Measurements from ENCODE around the gene LAMTOR5.

Gene LAMTOR5

GRCh38 chr1:110393691-110394492 is 13.6 kb downstream of the LAMTOR5 start:
- Histone ChIP-seq H3K27me3 (no peaks in the 10 kb centered on the region), H3K9me3 (no peaks in the 10 kb centered on the region), H3K36me3 (peaks cover 4% of the 10 kb centered on the region; the same call in 1 of the 2 replicates), H3K4me1 (no peaks in the 10 kb centered on the region), H3K4me3 (ENCODE audit: low read depth, low read length) (no peak overlapping the region)
- no peak for DNase-seq
- no peak for TF ChIP-seq CTCF (IDR thresholded peaks at IDR 0.05; ENCODE audit: low read depth, low read length)

- no peaks in the 10 kb centered on the region for H3K9me3 ChIP-seq
- H3K4me3 ChIP-seq (ENCODE audit: low read depth, low read length) = no peak overlapping the region
- H3K36me3 ChIP-seq = peaks cover 4% of the 10 kb centered on the region; the same call in 1 of the 2 replicates
- H3K27me3 ChIP-seq = no peaks in the 10 kb centered on the region
- DNase-seq = no peak
- TF ChIP-seq CTCF (IDR thresholded peaks at IDR 0.05; ENCODE audit: low read depth, low read length) = no peak
- H3K4me1 ChIP-seq = no peaks in the 10 kb centered on the region
These were observed 14.2 kb downstream of the LAMTOR5 start for GRCh38 chr1:110393286-110393685.

- H3K4me3 ChIP-seq (ENCODE audit: low read depth, low read length) = no peak within 1 kb of the TSS
- no peaks in the 10 kb centered on the region for H3K4me1 ChIP-seq
- no peaks in the 10 kb centered on the region for H3K27me3 ChIP-seq
- peaks cover 4% of the 10 kb centered on the region; the same call in 1 of the 2 replicates for H3K36me3 ChIP-seq
- H3K9me3 ChIP-seq = no peaks in the 10 kb centered on the region
- TF ChIP-seq CTCF (IDR thresholded peaks at IDR 0.05; ENCODE audit: low read depth, low read length) = no peak
- no peak for DNase-seq
These were observed 16.7 kb downstream of the LAMTOR5 start, which contains the start of gene SLC16A4 for GRCh38 chr1:110390692-110391245. TSS of gene SLC16A4 (minus strand) at chr1:110391026. CDS start at chr1:110389323, 1,703 bp downstream.

GRCh38 chr1:110390096-110390495 is 17.4 kb downstream of the LAMTOR5 start:
- Histone ChIP-seq H3K27me3 (no peaks in the 10 kb centered on the region), H3K4me1 (no peaks in the 10 kb centered on the region), H3K9me3 (no peaks in the 10 kb centered on the region), H3K4me3 (ENCODE audit: low read depth, low read length) (no peak overlapping the region), H3K36me3 (no peaks in the 10 kb centered on the region; the same call in 1 of the 2 replicates)
- TF ChIP-seq CTCF (IDR thresholded peaks at IDR 0.05; ENCODE audit: low read depth, low read length) = no peak
- no peak for DNase-seq

- Histone ChIP-seq H3K9me3 (no peaks in the 10 kb centered on the region), H3K4me1 (0 out of 2 replicates have a peak, but pooled peaks cover 2% of the 10 kb centered on the region), H3K4me3 (ENCODE audit: low read depth, low read length) (no peak overlapping the region), H3K27me3 (no peaks in the 10 kb centered on the region), H3K36me3 (peaks cover 5% of the 10 kb centered on the region; the same call in 1 of the 2 replicates)
- DNase-seq = no peak
- no peak for TF ChIP-seq CTCF (IDR thresholded peaks at IDR 0.05; ENCODE audit: low read depth, low read length)
These were observed 20.3 kb downstream of the LAMTOR5 start for GRCh38 chr1:110387048-110387754.

Measured in BE2C (cell line).